IPS-18a (cell line): ENCODE data around the gene SPAAR.

Experiments used
- H3K27ac ChIP-seq: one replicate; pipeline ENCODE4 v1.5.1; 2013; ENCODE audit warnings: low read length
- H3K27me3 ChIP-seq: one replicate; pipeline ENCODE4 v1.6.1; 2013; ENCODE audit warnings: mild to moderate bottlenecking, low read length; ENCODE audit not compliant: control insufficient read depth, insufficient read depth
- H3K36me3 ChIP-seq: one replicate; pipeline ENCODE4 v1.6.1; 2013; ENCODE audit warnings: low read depth, low read length; ENCODE audit not compliant: control insufficient read depth
- H3K4me1 ChIP-seq: one replicate; pipeline ENCODE4 v1.6.1; 2013; ENCODE audit warnings: low read depth, low read length; ENCODE audit not compliant: control insufficient read depth
- H3K4me3 ChIP-seq: one replicate; pipeline ENCODE4 v1.5.1; 2013; ENCODE audit warnings: low read length
- H3K9ac ChIP-seq: one replicate; pipeline ENCODE4 v1.6.1; 2013; ENCODE audit warnings: mild to moderate bottlenecking, low read length, moderate library complexity
- H3K9me3 ChIP-seq: one replicate; pipeline ENCODE4 v1.6.1; 2013; ENCODE audit warnings: low read depth, low read length; ENCODE audit not compliant: control insufficient read depth

The SPAAR gene

DNA sequence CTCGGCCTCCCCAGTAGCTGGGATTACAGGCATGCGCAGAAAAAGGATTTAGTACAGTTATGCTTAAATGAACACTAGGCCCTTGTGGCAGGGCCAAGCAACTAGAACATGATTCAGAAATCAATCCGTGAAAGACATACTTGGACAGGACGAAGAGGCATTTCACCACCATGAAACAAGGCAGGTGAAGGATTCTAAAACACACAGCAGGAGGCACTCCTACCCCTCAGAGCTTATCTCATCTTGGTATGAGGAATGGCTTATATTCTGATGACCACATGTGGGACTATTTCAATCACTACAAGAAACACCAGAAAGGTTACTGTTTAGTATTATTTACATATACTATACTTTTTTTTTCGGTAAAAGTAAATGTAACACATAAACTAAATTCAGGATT is 33.0 kb downstream of the SPAAR start:
- Histone ChIP-seq H3K4me3 (no peak overlapping the region), H3K9me3 (no peaks in the 10 kb centered on the region), H3K27me3 (peaks cover 63% of the 10 kb centered on the region), H3K4me1 (no peaks in the 10 kb centered on the region), H3K9ac (no peak overlapping the region), H3K27ac (no peak overlapping the region), H3K36me3 (no peaks in the 10 kb centered on the region)

DNA sequence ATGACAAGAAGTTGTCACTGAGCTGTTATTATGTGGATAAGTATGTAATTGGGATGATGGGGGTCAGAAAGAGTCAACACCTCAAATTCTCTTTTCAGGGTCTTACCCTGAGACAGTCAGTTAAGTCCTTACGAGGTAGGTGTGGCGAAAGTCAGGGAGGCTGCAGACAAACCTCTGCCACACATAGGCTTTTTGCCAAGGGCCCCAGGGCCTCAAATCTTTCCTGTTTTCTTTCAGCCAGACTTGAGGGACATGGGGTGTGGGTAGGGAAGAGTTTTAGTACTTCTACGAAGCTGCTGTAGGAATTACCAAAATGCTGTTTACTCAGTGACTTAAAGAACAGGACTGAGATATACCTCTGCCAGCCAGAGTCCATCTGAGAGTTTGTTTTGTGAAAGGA is 34.9 kb downstream of the SPAAR start:
- no peaks in the 10 kb centered on the region for H3K36me3 ChIP-seq
- H3K4me1 ChIP-seq, result no peaks in the 10 kb centered on the region
- H3K9me3 ChIP-seq, result no peaks in the 10 kb centered on the region
- H3K27ac ChIP-seq, result no peak overlapping the region
- H3K27me3 ChIP-seq, result peaks cover 69% of the 10 kb centered on the region
- H3K4me3 ChIP-seq, result no peak overlapping the region
- H3K9ac ChIP-seq, result no peak overlapping the region

DNA sequence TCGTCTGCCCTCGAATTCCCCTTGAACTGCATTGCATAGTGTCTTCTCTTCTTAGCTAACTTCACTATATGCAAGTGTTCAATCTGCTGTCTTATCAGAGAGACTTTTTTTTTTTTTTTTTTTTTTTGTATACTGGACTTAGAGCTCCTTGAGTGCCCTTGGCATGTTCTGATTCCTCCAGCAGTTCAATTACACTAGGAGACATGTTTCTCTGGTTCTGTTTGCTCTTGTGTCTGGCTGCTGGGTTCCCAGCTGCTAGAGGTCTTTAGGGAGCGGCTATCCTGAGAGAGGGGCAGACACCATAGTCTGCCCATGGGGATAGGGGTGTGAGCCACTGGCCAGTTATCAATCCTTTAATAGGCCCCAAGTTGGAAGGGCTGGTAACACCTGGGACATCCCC is 35.6 kb downstream of the SPAAR start:
- Histone ChIP-seq H3K27me3 (peaks cover 67% of the 10 kb centered on the region), H3K36me3 (no peaks in the 10 kb centered on the region), H3K4me3 (no peak overlapping the region), H3K27ac (no peak overlapping the region), H3K4me1 (no peaks in the 10 kb centered on the region), H3K9ac (no peak overlapping the region), H3K9me3 (no peaks in the 10 kb centered on the region)

DNA sequence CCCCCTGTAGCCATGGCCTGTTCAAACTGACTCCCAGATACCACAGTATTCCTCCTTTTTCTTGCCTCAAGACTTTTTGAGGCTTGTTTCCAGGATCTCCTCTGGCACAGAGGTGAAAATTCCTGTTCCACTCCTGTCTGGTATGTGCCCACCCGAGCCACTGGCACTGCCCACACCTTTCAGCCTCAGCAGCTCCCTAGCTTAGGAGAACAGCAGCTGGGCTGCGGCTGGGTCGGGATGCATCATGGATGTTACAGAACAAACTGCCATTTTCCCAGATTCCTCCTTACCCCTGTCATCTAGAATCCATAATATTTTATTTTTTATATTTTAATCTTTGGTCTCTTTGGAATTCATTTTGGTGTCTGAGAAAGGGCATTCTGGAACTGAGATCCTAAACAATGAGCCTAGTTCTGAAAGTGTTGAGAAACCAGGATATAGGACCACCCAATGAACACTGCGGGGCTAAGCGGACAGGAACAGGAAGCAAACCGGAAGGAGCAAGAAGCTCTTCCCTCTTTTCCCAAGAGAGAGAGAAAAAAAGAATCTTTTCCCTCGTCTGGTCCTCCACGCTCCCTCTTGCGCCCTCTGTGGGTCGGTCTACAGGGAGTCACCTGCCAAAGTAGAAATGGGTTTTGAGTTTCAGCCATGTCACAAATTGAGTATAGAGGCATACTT is 36.2 kb downstream of the SPAAR start:
- H3K27me3 ChIP-seq, result peaks cover 61% of the 10 kb centered on the region
- H3K9me3 ChIP-seq, result no peaks in the 10 kb centered on the region
- no peaks in the 10 kb centered on the region for H3K4me1 ChIP-seq
- H3K27ac ChIP-seq, result no peak overlapping the region
- H3K36me3 ChIP-seq, result no peaks in the 10 kb centered on the region
- H3K4me3 ChIP-seq, result no peak overlapping the region
- H3K9ac ChIP-seq, result no peak overlapping the region

DNA sequence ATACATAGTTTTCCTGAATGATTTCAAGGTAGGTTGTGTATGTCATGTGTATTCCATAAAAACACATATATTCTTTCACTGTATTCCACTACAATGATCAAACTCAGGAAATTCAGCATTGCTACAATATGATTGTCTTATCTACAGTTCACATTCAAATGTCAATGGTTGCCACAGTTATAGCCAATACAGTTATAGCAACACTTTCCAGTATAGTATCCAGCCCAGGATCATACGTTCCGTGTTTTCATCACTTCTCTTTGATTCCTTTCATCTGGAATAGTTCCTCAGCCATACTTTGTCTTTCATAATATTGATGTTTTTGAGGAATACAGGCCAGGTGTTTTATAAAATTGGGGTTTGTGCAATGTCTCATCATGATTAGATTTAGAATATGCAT is 39.2 kb downstream of the SPAAR start:
- Histone ChIP-seq H3K36me3 (no peaks in the 10 kb centered on the region), H3K27me3 (peaks cover 42% of the 10 kb centered on the region), H3K9me3 (no peaks in the 10 kb centered on the region), H3K4me3 (no peak overlapping the region), H3K9ac (no peak overlapping the region), H3K27ac (no peak overlapping the region), H3K4me1 (no peaks in the 10 kb centered on the region)

DNA sequence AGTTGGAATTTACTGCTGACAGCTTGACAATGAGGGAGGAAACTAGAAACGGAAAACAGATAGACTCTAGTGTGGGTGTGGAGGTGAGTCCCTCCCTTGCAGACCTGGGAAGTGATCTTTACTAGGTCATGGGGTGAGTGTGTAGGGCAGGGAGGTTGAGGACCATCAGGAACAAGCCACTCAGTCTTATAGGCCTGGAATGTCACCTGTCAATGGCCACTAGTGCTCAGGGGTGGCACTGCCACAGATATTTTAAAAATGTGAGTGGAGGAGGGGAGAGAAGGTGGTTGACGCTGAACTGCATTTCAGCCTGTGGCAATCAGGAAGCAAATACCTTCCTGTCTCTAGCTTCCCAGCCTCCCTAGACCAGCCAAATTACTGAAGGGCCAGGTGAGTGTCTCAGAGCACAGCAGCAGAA is 39.6 kb downstream of the SPAAR start:
- Histone ChIP-seq H3K27ac (no peak overlapping the region), H3K4me1 (no peaks in the 10 kb centered on the region), H3K9ac (no peak overlapping the region), H3K4me3 (no peak overlapping the region), H3K9me3 (no peaks in the 10 kb centered on the region), H3K27me3 (peaks cover 37% of the 10 kb centered on the region), H3K36me3 (no peaks in the 10 kb centered on the region)

DNA sequence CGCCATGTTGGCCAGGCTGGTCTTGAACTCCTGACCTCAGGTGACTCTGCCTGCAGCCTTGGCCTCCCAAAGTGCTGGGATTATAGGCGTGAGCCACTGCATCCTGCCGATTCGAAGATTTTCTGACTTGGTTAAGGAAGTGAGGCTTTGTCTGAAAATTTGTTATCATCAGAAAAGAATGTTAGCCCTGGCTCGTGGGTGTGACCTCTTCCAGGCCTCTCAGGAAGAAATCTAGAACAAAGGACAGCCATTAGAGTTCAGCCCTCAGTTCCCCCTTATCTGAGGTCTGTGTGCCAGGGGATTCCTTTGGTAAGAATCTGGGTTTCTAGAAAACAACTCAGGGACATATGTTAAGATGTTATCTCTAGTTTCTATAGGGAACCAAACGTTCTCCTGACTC is 42.4 kb downstream of the SPAAR start:
- Histone ChIP-seq H3K36me3 (no peaks in the 10 kb centered on the region), H3K27ac (no peak overlapping the region), H3K9me3 (no peaks in the 10 kb centered on the region), H3K4me1 (no peaks in the 10 kb centered on the region), H3K9ac (no peak overlapping the region), H3K4me3 (no peak overlapping the region), H3K27me3 (peaks cover 28% of the 10 kb centered on the region)

DNA sequence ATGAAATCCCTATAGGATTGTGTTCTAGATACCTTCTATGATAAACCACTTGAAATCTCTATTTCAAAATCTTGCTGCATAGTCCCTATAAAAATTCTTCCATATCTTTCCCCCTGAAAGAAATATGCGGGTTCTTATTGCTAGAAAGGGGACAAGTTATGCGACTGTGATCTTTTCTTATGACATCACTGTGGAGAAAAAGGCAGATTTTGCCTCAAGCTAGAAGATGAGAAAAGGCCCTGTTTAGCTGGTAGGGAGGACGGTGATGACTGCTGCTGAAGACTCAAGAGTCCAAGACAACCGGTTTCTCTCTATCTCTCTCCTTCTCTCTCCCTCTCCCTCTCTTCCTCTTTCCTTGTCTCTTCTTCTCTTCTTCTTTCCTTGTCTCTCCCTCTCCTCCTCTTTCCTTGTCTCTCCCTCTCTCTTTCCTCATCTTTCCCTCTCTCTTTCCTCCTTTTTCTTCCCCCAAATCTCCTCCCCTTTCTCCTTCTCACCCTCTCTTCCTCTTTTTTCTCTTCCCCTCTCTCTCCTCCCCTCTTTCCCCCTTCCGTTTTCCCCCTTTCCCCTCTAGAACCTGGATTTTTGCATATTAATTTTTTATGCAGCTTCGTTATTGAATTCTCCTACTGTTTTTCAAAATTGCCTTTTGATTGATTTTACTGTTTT is 43.4 kb downstream of the SPAAR start:
- Histone ChIP-seq H3K9me3 (no peaks in the 10 kb centered on the region), H3K27me3 (peaks cover 25% of the 10 kb centered on the region)

DNA sequence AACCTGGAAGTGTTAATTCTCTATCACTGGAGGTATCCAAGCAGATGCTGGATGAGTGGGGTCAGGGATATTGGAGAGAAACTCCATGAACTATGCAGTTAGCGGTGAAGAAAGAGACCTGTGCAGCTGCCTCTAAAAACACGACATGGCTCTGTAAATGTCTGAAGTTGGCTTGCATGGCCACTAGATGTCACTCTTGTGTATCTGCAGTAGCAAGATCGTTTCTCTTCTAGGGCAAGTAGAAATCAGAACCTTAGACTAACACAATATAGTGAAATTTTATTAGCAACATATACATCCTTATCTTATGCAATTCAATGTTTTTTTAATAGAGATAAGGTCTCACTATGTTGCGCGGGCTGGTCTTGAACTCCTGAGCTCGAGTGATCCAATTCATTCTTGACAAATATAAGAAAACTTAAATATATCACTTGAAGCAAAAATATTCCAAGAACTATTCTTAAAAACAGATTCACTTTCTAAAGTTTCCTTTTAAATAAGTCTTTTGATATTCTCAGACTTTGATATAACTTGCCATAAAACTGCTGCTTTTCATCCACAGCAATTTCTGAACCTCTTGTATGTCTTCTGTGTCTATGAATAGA is 45.8 kb downstream of the SPAAR start:
- Histone ChIP-seq H3K4me1 (no peaks in the 10 kb centered on the region), H3K27me3 (peaks cover 17% of the 10 kb centered on the region), H3K4me3 (no peak overlapping the region), H3K36me3 (no peaks in the 10 kb centered on the region), H3K27ac (no peak overlapping the region), H3K9me3 (no peaks in the 10 kb centered on the region), H3K9ac (no peak overlapping the region)

More for the DNA sequence above, 43.4 kb downstream of the SPAAR start:
- H3K36me3 ChIP-seq, result no peaks in the 10 kb centered on the region
- no peak overlapping the region for H3K4me3 ChIP-seq
- H3K4me1 ChIP-seq, result no peaks in the 10 kb centered on the region
- H3K27ac ChIP-seq, result no peak overlapping the region
- H3K9ac ChIP-seq, result no peak overlapping the region

DNA sequence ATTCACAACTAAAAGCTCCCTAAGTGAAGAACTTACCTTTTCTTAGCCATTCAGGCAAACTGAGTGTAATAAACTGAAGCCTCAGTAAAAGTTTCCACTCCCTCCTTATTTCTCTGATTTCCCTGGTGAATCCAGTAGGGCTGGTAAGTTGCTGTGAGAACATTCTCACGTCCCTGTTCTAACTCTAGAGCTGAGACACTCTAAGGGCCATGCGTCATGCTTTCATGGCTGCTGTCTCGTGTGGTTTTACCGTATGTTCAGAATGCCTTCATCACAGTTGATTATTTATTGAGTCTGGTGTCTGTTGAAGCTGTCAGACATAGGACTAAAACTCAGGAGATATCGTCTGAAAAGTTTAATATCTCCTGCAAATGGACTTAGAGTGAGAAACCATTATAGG is 47.4 kb downstream of the SPAAR start:
- H3K9me3 ChIP-seq, result no peaks in the 10 kb centered on the region
- no peak overlapping the region for H3K4me3 ChIP-seq
- no peak overlapping the region for H3K9ac ChIP-seq
- H3K4me1 ChIP-seq, result no peaks in the 10 kb centered on the region
- peaks cover 17% of the 10 kb centered on the region for H3K27me3 ChIP-seq
- no peaks in the 10 kb centered on the region for H3K36me3 ChIP-seq
- no peak overlapping the region for H3K27ac ChIP-seq

DNA sequence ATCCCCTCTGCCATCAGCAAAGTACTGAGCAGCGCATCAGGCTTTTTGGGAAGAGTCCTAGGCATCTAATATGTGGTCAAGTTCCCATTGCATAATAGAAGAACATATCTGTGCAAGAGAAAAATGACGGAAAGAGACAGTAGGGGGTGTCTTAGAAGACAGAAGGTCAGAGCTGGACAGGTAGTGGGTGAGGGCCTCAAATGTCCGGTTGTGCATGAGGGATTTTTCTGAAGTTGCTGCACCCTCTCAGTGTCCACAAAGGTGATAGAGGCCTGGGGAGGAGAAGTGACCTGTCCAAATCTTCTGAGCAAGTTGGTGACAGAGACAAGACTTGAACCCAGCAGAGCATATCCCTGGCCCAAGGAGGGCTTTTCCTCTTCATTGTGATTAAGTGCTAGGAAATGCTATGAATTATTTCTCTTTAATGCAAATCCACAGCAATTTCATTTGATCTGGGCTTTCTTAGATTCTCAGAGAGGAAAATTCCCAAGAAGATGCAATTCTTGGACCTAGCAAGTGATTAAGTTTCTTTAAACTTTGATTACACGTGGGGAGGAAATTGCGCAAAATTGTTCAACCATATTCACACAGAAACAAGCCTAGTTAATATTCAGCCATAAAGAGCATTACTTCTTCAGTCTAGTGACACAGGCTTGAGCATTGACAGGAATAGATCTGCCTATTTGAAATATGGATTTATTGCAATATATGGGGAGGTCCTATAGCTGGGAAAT is 49.0 kb downstream of the SPAAR start, which contains the start of gene OR2S2:
TSS of gene OR2S2 (minus strand) at position 51 of the 734 bp plus-strand sequence. CDS start 56 bp downstream, outside the sequence.
- H3K4me3 ChIP-seq, result no peak within 1 kb of the TSS
- H3K9me3 ChIP-seq, result no peaks in the 10 kb centered on the region
- H3K27ac ChIP-seq, result no peak within 1 kb of the TSS
- H3K9ac ChIP-seq, result no peak within 1 kb of the TSS
- peaks cover 6% of the 10 kb centered on the region for H3K27me3 ChIP-seq
- no peaks in the 10 kb centered on the region for H3K4me1 ChIP-seq
- no peaks in the 10 kb centered on the region for H3K36me3 ChIP-seq
